Occipital lobe (tissue), 2 donors: ENCODE data around the gene CCDC158. TPM values are rescaled to one million over a fixed set of nuclear protein-coding genes. Genes with fewer than 3 reads are reported as not detected.
"Not testable (repeated sequence)": the region's sequence is repeated elsewhere in the genome, so short reads cannot be mapped to it uniquely, and the experiment has no call there.

Experiments used
- DNase-seq: peaks from one replicate; lab custom pipeline; 2025; lab: John Stamatoyannopoulos, UW
- total RNA-seq: library from RNA; depleted of rRNA; stranded (reverse); fragments of >200 nt; gene quantifications from one replicate; pipeline ENCODE4 v1.2.3, GENCODE V29; 2014

Gene CCDC158
- 4.2 TPM for total RNA-seq

GRCh38 chr4:76420762-76421581, at the start of gene CCDC158:
Gene CCDC158 (minus strand): TSS chr4:76421141. CDS start chr4:76403207, 17,934 bp downstream.
- no peak for DNase-seq

GRCh38 chr4:76470532-76470931, 49.6 kb upstream of the CCDC158 start:
- no peak for DNase-seq

DNA sequence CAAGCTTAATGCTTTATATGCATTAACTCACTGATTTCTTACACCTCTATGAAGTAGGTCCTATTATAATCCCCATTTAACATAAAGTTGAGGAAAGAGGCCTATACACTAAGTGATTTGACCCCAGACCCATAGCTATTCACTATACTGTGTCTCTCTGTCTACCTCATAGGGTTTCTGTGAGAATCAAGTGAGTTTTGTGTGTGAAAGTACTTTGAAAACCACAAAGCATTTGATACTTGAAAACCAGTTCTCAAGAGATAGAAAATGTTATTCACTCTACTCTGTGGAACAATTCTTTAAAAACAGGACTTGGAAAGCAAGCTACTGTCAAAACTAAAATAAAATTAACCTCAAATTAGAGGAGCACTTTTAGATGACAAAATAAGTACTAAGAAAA, 49.1 kb upstream of the CCDC158 start:
- DNase-seq: no peak

DNA sequence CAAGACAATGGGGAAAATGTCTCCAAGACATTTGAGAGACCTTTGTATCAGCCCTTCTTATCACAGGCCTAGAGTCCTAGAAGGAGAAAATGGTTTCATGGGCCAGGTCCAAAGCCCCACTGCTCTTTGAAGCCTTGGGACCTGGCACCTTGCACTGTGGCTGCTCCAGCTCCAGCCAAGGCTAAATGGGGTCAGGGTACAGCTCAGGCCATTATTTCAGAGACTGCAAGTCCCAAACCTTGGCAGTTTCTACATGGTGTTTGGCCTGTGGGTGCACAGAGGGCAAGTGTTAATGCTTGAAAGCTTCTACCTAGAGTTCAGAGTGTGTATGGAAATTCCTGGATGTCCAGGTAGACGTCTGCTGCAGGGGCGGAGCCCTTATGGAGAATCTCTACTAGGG, 42.6 kb upstream of the CCDC158 start:
- no peak for DNase-seq

GRCh38 chr4:76459291-76459723, 38.4 kb upstream of the CCDC158 start:
- DNase-seq: no peak

DNA sequence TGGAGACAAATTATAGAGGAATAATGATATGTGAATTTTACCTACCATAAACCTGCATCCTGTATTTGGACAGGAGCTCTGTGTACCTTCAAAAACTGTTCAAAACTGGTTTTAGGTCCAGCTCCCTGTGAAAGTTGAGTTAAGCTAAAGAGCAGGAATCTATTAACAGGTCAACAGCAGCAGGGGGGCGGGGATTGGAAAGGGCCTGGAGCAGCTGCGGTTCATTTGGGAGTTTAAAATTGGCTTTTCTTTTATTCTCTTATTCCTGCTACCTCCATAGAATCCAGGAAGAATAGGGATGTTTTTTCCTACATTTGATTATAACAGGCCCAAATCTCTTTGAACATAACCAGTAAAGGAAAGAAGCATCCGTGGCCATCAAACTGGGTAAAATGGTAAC, 37.9 kb upstream of the CCDC158 start:
- DNase-seq: no peak

DNA sequence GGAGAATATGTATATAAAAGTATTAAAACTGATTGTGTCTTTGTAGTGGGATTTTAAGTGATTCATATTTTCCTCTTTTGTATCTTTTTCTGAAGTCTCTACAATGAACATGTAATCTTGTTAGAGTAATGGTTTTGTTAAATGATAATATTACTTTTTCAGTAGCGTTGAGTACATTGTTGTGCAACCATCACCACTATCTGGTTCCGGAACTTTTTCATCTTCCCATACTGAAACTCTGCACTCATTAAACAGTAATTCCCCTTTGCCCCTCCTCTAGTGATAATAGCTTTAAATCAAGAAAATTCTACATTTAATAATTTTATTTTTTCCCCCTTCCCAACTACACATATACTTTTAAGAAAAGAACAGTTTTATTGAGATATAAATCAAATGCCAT, 37.4 kb upstream of the CCDC158 start:
- DNase-seq: no peak

GRCh38 chr4:76457885-76458284, 36.9 kb upstream of the CCDC158 start:
- no peak for DNase-seq

- DNase-seq: not testable (repeated sequence)
These were observed 33.1 kb upstream of the CCDC158 start for GRCh38 chr4:76454073-76454472.

DNA sequence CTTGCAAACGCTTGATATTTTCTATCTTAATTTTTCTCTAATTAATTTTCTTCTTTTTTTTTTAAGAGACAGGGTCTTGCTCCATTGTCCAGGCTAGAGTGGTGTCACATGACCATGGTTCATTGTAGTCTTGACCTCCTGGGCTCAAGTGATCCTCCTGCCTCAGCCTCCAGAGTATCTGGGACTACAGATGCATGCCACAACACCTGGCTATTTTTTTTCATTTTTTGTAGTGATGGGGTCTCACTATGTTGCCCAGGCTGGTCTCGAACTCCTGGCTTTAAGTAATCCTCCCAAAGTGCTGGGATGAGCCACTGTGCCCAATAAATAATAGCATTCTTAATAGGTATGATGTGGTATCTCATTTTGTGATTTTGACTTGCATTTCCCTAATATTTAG, 32.3 kb upstream of the CCDC158 start:
- no peak for DNase-seq

DNA sequence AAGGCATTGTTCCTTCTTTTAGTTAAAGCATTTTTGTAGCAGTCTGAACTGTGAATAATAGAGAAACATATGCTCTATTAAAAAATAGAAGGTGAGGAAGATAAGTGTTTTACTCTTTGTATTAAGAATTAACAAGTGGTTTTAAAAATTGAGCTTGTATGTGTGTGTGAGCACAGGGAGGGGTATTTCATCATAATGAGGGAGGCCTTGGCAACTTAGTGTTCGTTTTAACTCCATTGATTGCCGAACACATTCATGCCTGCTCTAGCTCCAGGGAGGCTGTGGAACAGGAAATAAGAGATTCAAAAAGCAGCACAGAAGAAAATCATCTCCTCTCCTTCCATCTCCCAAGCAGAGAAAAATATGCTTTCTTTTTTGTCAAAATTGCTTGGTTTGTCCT, 28.9 kb upstream of the CCDC158 start:
- no peak for DNase-seq

DNA sequence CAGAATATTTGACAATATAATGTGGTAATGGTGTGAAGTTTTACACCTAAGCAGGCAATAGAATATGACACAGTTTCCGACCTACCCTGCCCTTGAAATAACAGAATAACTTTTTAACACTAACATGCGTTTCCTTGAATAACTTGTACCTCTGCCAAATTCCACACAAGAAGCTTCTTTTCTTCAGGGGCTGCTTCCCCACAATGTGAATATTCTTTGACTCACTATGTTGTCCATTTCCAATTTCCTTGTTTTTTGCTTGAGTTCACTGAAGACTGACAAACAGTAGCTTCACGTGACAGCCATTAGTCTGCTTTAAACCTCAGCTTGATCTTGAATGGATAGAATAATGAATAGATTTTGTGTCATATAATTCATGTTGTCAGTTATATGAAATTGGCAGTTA, 28.4 kb upstream of the CCDC158 start:
- DNase-seq: no peak

DNA sequence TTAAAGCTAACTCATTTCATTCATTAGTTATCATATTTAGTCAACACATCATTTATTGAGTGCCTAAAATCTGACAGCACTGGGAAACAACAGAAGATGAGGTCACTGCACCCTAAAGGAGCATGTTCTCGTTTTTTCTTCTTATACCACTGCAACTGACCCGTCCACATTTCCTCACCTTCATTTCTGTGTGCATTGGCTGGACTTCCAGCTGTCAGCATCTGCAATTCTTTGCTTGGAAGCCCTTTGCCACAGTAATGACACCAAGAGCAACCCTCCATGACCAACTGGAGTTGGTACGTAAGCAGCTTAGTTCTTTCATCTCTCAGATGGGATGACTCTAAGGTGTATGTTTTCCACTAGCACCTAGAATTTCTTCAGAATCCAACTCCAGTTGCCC, 27.3 kb upstream of the CCDC158 start:
- DNase-seq: no peak

DNA sequence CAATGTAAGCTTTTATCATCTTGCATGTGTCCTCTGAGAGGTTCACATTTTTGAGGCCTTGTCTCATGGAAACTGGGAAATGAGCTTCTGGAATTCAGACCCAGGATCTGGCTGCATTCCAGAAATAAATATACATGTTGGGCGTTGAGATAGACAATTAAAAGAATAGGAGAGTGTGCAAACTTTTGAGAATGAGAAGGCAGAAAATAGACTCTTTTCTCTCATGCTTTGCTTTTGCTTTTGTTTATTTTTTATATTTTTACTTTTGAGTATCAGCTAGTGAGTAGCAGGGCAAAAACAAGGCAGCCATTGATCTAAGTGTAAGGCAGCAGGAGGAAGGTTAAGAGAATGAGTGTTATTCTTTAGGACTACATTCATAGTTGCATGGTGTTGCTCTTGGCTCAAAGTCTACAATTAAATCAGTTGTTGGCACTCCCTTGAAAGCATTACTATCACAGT, 26.5 kb upstream of the CCDC158 start:
- DNase-seq: no peak

GRCh38 chr4:76445911-76446310, 25.0 kb upstream of the CCDC158 start:
- DNase-seq: no peak

DNA sequence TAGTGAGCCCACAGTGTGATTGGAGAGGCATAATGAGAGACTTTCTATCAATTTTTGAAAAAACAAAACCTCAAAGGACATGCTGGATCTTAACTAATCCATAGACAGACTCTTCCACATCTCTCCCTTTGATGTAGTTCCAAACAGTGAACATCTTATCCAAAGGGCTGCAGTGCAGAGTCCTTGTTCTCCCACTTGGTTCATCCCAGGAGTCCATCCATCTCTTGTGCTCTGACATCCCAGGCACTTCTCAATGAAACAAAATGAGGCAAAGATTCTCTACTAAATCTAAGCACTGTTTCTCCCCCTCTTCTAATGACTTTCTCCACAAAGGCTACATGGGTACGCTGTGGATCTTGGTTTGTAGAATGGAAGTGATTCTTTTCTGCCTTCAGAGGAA, 22.4 kb upstream of the CCDC158 start:
- DNase-seq: no peak

GRCh38 chr4:76442807-76443206, 21.9 kb upstream of the CCDC158 start:
- no peak for DNase-seq

- DNase-seq: no peak
These were observed 20.9 kb upstream of the CCDC158 start for GRCh38 chr4:76441881-76442280.

- no peak for DNase-seq
These were observed 18.6 kb upstream of the CCDC158 start for GRCh38 chr4:76439491-76439890.

DNA sequence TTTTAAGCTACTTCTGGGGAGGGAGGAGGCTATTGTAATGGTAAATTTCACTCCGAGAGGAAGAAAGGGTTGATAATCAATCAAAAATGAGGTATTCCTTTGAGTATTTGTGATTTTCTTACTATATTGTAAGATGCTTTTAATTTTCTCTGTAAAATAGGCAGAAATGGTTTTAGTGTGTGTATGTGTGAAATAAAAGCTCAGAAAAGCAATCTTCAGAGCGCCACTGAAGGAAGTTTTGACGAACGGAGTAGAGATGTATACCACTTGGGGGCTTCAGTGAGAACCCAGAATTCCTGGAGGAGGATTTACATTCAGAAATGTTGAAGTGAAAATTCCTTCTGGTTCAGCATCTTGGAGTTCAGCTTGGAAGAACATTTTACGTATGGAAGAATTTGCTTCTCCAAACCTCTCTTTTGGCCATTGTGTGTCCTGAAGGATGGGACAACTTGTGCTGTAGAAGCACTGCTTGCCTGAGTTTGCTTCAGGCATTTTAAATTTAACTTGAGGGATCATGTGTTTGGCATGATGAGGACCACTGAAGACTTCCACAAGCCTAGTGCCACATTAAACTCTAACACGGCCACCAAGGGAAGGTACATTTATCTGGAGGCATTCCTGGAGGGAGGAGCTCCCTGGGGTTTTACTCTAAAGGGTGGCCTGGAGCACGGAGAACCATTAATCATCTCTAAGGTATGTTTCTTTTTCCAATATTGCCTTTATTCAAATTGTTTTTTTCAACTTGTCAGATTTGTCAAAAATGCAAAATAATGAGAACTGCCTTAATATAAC, 14.8 kb upstream of the CCDC158 start:
- no peak for DNase-seq

DNA sequence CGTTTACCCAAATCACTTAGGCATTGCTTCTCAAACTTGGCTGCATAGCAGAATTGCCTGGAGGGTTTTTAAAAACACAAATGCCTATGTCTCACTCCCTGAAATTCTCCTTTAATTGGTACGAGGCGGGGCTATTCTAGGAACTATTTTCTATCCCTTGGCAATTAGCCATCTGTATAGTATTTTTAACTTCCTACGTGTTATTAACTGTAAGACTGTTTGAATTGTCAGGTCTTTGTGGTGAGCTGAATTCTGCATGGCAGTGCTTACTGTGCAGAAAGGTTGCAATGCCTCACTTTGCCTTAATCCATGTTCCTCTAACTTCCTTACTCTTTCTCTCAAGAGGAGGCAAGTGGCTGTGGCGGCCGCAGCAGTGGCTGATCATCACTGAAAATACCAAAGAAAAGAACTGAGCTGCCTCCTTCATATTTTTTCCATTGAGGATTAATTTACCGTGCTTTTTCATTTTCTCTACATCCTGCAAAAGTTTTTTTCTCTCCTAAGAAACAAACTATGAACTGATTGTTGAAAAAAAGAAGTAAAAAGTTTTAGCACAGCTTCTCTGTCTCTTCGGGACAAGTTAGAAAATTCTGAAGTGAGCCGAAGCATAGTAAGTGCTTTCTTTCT, 14.1 kb upstream of the CCDC158 start, which contains the start of gene SHROOM3:
Gene SHROOM3 (plus strand): TSS at position 329 of the 627 bp plus-strand sequence. CDS start 824 bp downstream, outside the sequence.
- DNase-seq: no peak
